GM18511 (cell line): ENCODE data around the gene ATP2B1.
A peak's percentile ranks its signal among the peaks of the same experiment; 100 is the strongest.

Experiments used
- ATAC-seq: cut with Tn5 transposase; IDR thresholded peaks from one replicate; pipeline ENCODE4 v1.9.1; 2021; ENCODE audit warnings: mild to moderate bottlenecking, moderate library complexity; ENCODE audit not compliant: unreplicated experiment

ATP2B1 gene

GRCh38 chr12:89544022-89544421 is 164.6 kb downstream of the ATP2B1 start:
- no peak for ATAC-seq

GRCh38 chr12:89542912-89543592 is 165.6 kb downstream of the ATP2B1 start:
- peak; percentile 83 for ATAC-seq

- ATAC-seq: no peak
Observed at GRCh38 chr12:89542236-89542635, 166.4 kb downstream of the ATP2B1 start.

- no peak for ATAC-seq
Observed at GRCh38 chr12:89540586-89540985, 168.1 kb downstream of the ATP2B1 start.

- no peak for ATAC-seq
Observed at GRCh38 chr12:89539426-89540223, 169.0 kb downstream of the ATP2B1 start.

- no peak for ATAC-seq
Observed at GRCh38 chr12:89538897-89539296, 169.7 kb downstream of the ATP2B1 start.
